ENCODE measurements around the gene NDUFB10.
A peak's percentile ranks its signal among the peaks of the same experiment; 100 is the strongest.

Gene NDUFB10

DNA sequence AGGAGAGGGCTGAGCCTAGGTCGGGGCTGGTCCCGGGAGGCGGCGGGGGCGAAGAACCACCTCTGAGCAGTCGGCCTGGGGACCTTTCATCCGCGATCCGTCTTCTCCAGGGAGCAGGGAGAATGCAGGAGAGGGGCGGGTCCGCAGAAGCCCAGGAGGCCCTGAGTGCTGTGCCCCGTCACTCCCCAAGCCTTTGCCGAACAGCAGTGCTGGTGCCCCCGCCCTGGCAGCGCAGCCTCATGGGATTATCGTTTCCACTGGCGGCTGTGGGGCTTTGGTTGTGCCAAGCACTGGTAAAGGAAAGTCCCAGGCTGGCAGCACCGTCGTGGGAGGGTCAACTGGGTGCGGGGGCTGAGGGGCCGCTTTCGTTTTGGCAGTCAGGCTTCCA lies 13.1 kb downstream of the NDUFB10 start:
- TF ChIP-seq, protein P1, sequence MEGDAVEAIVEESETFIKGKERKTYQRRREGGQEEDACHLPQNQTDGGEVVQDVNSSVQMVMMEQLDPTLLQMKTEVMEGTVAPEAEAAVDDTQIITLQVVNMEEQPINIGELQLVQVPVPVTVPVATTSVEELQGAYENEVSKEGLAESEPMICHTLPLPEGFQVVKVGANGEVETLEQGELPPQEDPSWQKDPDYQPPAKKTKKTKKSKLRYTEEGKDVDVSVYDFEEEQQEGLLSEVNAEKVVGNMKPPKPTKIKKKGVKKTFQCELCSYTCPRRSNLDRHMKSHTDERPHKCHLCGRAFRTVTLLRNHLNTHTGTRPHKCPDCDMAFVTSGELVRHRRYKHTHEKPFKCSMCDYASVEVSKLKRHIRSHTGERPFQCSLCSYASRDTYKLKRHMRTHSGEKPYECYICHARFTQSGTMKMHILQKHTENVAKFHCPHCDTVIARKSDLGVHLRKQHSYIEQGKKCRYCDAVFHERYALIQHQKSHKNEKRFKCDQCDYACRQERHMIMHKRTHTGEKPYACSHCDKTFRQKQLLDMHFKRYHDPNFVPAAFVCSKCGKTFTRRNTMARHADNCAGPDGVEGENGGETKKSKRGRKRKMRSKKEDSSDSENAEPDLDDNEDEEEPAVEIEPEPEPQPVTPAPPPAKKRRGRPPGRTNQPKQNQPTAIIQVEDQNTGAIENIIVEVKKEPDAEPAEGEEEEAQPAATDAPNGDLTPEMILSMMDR (IDR thresholded peaks at IDR 0.05; ENCODE audit: borderline replicate concordance, insufficient read depth, low read depth, low read length), result no peak
- H3K4me3 ChIP-seq (ENCODE audit: low read depth, low read length), result peak overlapping the region; percentile 98

DNA sequence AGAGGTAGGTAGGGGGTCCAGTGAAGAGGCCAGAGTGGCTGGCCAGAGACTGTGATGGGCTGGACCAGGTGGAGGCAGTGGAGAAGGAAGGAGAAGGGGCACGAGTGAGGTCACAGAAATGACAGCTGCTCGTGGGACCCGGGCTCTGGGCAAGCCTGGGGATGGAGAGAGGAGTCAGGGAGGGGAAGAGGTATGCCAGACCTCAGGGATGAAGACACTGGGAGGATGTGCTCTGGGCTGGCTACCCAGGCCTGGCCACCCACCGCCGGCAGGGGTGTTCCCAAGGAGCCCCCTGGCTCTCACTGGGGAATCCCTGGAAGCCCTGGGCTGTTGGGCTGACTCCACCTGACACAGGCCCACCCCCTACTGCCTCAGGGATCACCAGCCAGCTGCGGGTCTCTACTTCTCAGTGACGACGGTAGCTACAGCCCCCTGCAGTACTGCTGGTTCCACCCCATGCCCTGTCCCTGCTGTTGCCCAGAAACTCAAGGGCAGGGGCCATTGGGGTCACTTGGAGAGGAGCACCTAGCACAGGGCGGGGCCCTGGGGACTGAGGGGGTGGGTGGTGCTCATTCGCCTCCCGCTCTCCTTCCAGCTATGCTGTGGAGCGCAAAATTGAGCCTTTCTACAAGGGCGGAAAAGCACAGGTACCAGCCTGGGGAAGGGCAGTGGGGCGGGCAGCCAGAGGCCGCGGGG lies 14.3 kb downstream of the NDUFB10 start:
- TF ChIP-seq, protein P1 (IDR thresholded peaks at IDR 0.05; ENCODE audit: borderline replicate concordance, insufficient read depth, low read depth, low read length), result no peak
- H3K4me3 ChIP-seq (ENCODE audit: low read depth, low read length), result no peak overlapping the region

DNA sequence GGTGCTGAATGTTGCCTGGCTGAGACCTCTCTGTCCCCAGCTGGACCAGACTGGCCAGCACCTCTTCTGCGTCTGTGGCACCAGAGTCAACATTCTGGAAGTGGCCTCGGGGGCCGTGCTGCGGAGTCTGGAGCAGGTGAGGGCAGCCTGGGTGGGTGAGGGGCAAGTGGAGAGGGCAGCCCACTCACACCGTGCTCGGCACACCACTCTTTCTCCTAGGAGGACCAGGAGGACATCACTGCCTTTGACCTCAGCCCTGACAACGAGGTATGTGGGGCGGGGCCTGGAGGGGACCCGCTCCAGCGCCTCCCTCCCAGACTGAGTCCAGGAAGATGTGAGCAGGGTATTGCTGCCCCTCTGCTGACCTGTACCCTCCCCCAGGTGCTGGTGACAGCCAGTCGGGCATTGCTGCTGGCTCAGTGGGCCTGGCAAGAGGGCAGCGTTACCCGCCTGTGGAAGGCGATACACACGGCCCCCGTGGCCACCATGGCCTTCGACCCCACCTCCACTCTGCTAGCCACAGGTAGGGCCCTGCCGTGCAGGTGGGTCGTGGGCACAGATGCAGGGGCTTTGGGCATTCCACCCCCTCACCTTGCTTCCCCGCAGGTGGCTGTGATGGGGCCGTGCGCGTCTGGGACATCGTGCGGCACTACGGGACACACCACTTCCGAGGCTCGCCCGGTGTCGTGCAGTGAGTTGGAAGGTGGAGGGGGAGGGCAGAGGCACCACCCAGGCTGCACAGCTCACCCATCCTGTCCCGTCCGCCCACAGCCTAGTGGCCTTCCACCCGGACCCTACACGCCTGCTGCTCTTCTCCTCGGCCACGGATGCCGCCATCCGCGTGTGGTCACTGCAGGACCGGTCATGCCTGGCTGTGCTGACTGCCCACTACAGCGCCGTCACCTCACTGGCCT lies 15.1 kb downstream of the NDUFB10 start:
- TF ChIP-seq, protein P1 (IDR thresholded peaks at IDR 0.05; ENCODE audit: borderline replicate concordance, insufficient read depth, low read depth, low read length), result no peak
- H3K4me3 ChIP-seq (ENCODE audit: low read depth, low read length), result no peak overlapping the region

DNA sequence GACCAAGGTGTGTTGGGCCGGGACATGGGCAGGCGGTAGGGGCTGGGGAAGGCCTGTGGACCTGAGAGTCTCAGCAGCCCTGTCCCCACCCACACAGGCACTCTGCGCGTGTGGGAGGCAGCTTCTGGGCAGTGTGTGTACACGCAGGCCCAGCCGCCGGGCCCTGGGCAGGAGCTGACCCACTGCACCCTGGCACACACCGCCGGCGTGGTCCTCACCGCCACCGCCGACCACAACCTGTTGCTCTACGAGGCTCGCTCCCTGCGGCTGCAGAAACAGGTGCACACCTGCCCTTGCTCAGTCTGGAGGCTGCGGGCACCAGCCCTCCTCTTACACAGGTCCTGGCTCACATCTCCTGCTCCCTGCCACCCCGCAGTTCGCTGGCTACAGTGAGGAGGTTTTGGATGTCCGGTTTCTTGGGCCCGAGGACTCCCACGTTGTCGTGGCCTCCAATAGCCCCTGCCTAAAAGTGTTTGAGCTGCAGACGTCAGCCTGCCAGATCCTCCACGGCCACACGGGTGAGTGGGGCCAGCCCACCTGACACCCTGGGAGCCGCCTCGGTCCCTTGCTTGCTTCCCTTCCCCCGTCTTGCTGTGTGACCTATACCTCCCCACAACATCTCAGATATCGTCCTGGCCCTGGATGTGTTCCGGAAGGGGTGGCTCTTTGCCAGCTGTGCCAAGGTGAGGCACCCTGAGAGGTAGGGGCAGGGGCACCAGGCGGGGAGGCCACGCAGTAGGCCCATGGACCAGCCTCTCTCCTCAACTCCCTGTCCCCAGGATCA lies 16.3 kb downstream of the NDUFB10 start:
- TF ChIP-seq, protein P1 (IDR thresholded peaks at IDR 0.05; ENCODE audit: borderline replicate concordance, insufficient read depth, low read depth, low read length), result no peak

DNA sequence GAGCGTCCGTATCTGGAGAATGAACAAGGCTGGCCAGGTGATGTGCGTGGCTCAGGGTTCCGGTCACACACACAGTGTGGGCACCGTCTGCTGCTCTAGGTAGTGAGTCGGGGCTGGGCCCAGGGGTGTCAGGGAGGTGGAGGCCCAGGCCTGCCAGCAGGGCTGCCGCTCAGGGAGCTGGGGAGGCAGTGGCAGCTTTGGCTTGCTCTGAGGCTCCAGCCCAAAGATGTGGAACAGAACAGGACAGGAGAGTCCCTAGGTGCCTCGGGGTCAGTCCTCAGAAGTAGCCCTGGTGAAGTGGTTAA lies 16.8 kb downstream of the NDUFB10 start:
- TF ChIP-seq, protein P1 (IDR thresholded peaks at IDR 0.05; ENCODE audit: borderline replicate concordance, insufficient read depth, low read depth, low read length), result no peak
- no peak overlapping the region for H3K4me3 ChIP-seq (ENCODE audit: low read depth, low read length)

More for the DNA sequence above, 16.3 kb downstream of the NDUFB10 start:
- no peak overlapping the region for H3K4me3 ChIP-seq (ENCODE audit: low read depth, low read length)

DNA sequence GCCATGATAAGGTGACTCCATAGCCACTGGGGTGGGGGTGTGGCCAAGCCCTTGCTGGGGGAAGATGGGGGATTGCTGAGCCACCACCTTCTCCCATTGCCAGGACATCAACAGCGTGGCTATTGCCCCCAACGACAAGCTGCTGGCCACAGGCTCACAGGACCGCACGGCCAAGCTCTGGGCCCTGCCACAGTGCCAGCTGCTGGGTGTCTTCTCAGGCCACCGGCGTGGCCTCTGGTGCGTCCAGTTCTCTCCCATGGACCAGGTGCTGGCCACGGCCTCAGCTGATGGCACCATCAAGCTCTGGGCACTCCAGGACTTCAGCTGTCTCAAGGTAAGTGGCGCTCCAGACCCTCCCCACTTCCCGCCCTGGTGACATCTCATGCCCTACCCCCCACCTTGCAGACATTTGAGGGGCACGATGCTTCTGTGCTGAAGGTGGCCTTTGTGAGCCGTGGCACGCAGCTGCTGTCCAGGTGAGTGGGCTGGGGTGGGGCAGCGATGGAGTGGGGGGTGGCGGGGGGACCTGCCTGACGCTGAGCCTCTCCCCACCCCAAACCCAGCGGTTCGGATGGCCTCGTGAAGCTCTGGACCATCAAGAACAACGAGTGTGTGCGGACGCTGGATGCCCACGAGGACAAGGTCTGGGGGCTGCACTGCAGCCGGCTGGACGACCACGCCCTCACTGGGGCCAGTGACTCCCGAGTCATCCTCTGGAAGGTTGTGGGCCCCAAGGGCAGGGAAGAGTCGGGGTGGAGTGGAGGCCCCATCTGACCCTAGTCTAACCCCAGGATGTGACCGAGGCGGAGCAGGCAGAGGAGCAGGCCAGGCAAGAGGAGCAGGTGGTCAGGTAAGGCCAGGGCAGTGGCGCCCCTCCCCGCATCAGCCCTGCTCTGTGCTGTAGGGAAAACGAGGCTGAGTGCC lies 17.9 kb downstream of the NDUFB10 start:
- H3K4me3 ChIP-seq (ENCODE audit: low read depth, low read length), result no peak overlapping the region
- TF ChIP-seq, protein P1 (IDR thresholded peaks at IDR 0.05; ENCODE audit: borderline replicate concordance, insufficient read depth, low read depth, low read length), result no peak
